Effector memory CD8-positive, alpha-beta T cell (primary cell): ENCODE data around the gene ATAD2B.

Source experiments
- ATAC-seq: fragments of 150-1000 bp; cut with Tn5 transposase; replicated peaks from 2 replicates; pipeline ENCODE4 v1.10.0; 2021; ENCODE audit warnings: mild to moderate bottlenecking, moderate library complexity
- DNase-seq, 3 experiments: peaks; one replicate each; pipeline ENCODE4 v3.0.0; 2021
- H3K27ac Mint-ChIP-seq, 2 donors: one replicate each; pipeline ENCODE4 v1.8.0; 2022; ENCODE audit warnings: mild to moderate bottlenecking in 2 of 2, mixed read lengths in 2 of 2, moderate library complexity in 2 of 2
- H3K27me3 Mint-ChIP-seq, 2 donors: one replicate each; pipeline ENCODE4 v1.8.0; 2022; ENCODE audit warnings: mixed read lengths in 2 of 2
- H3K36me3 Mint-ChIP-seq: one replicate; pipeline ENCODE4 v1.8.0; 2022; ENCODE audit warnings: mild to moderate bottlenecking, moderate library complexity, mixed read lengths; ENCODE audit not compliant: insufficient read depth
- H3K4me1 Mint-ChIP-seq, 2 donors: one replicate each; pipeline ENCODE4 v1.8.0; 2022; ENCODE audit warnings: low read depth in 2 of 2, mixed read lengths in 2 of 2
- H3K4me3 Mint-ChIP-seq, 2 donors: one replicate each; pipeline ENCODE4 v1.8.0; 2022; ENCODE audit warnings: mild to moderate bottlenecking in 2 of 2, mixed read lengths in 2 of 2, moderate library complexity in 2 of 2
- H3K9me3 Mint-ChIP-seq, 2 donors: one replicate each; pipeline ENCODE4 v1.8.0; 2022; ENCODE audit warnings: mixed read lengths in 2 of 2

ATAD2B gene

GRCh38 chr2:23720705-23721453, 206.0 kb downstream of the ATAD2B start:
- H3K9me3 Mint-ChIP-seq = peaks cover 6 to 20% of the 10 kb centered on the region in 2 donors
- peaks cover 12 to 15% of the 10 kb centered on the region in 2 donors for H3K4me1 Mint-ChIP-seq
- H3K27ac Mint-ChIP-seq = no peak overlapping the region
- no peak overlapping the region for H3K4me3 Mint-ChIP-seq
- H3K36me3 Mint-ChIP-seq = peaks cover 18% of the 10 kb centered on the region
- no peaks in the 10 kb centered on the region for H3K27me3 Mint-ChIP-seq
- ATAC-seq (no peak), DNase-seq (no peak)

- DNase-seq = no peak
- Mint-ChIP-seq H3K4me3 (no peak overlapping the region), H3K9me3 (peaks cover 6 to 20% of the 10 kb centered on the region in 2 donors), H3K36me3 (peaks cover 13% of the 10 kb centered on the region), H3K27me3 (no peaks in the 10 kb centered on the region), H3K27ac (no peak overlapping the region), H3K4me1 (peaks cover 12 to 15% of the 10 kb centered on the region in 2 donors)
- ATAC-seq = no peak
These were observed 207.2 kb downstream of the ATAD2B start for GRCh38 chr2:23719716-23720115.

GRCh38 chr2:23718931-23719700, 207.8 kb downstream of the ATAD2B start:
- no peak overlapping the region for H3K4me3 Mint-ChIP-seq
- ATAC-seq (no peak), DNase-seq (no peak)
- no peaks in the 10 kb centered on the region for H3K27me3 Mint-ChIP-seq
- H3K36me3 Mint-ChIP-seq = peaks cover 13% of the 10 kb centered on the region
- H3K4me1 Mint-ChIP-seq = peaks cover 12 to 15% of the 10 kb centered on the region in 2 donors
- no peak overlapping the region for H3K27ac Mint-ChIP-seq
- H3K9me3 Mint-ChIP-seq = peaks cover 6 to 20% of the 10 kb centered on the region in 2 donors

- ATAC-seq (no peak), DNase-seq (no peak)
- H3K4me3 Mint-ChIP-seq = no peak overlapping the region
- no peak overlapping the region for H3K27ac Mint-ChIP-seq
- peaks cover 0 to 10% of the 10 kb centered on the region in 2 donors for H3K4me1 Mint-ChIP-seq
- H3K9me3 Mint-ChIP-seq = no peaks in the 10 kb centered on the region
- H3K36me3 Mint-ChIP-seq = peaks cover 9% of the 10 kb centered on the region
- no peaks in the 10 kb centered on the region for H3K27me3 Mint-ChIP-seq
These were observed 213.6 kb downstream of the ATAD2B start for GRCh38 chr2:23713351-23713750.

GRCh38 chr2:23712756-23713151, 214.2 kb downstream of the ATAD2B start:
- ATAC-seq = no peak
- H3K27me3 Mint-ChIP-seq = no peaks in the 10 kb centered on the region
- H3K9me3 Mint-ChIP-seq = no peaks in the 10 kb centered on the region
- no peak overlapping the region for H3K27ac Mint-ChIP-seq
- H3K4me3 Mint-ChIP-seq = no peak overlapping the region
- no peak for DNase-seq
- peaks cover 9% of the 10 kb centered on the region for H3K36me3 Mint-ChIP-seq
- peaks cover 0 to 7% of the 10 kb centered on the region in 2 donors for H3K4me1 Mint-ChIP-seq

DNA sequence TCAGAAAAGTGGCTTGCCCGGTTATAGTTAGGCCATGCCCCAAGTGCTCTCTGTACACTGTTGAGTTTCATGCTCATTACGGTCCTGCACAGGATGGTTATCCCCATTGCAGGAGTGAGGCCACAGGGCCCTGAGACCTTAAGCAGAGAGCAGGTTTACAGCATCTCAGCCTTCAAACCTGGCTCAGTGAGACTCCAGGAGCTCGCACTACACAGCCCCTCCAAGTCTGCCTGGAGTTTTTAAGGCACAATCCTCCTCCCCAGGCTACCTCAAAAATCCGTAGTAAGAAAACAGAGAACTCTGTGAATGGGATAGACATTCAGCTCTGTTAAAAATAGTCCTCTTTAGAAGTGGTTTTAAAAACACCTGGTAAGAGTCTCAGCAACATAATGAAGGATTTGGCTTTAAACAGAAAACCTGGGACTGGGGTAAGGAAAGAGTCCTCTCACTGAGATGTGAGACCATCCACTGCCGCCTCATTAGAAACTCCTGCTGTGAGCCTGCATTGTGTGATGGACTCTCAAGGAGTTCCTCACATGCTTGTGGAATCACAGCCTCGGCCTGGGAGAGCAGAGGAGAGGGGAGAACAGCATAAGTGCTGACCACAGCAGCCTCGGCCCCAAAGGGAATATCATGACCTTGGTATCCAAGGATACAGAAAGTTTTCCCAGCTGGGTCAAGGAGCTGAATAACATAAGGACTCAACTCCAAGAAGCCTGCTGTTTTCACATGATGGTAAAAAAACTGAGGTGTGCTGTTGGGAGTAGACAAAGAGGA, 214.8 kb downstream of the ATAD2B start:
- DNase-seq (no peak), ATAC-seq (no peak)
- Mint-ChIP-seq H3K27ac (no peak overlapping the region), H3K36me3 (peaks cover 9% of the 10 kb centered on the region), H3K4me3 (no peak overlapping the region), H3K4me1 (peaks cover 0 to 5% of the 10 kb centered on the region in 2 donors), H3K27me3 (no peaks in the 10 kb centered on the region), H3K9me3 (no peaks in the 10 kb centered on the region)

DNA sequence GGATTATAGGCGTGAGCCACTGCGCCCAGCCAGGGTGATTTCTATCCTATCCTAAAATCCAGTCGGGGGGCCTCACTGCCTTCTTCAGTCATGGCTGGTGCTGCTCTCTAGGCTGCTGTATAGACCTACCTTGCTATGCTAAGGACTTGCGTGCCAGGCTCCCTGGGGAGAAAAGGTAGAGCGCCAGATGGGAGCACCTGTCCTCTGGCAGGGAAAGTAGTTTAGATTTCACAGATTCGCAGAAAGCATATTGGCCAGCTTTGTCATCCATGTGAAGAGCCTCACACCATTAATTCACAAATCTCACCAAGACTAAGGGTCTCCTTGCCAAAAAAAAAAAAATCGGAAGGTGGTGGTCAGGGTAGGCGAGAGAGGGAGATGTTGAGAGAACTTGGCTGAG, 217.6 kb downstream of the ATAD2B start:
- ATAC-seq = no peak
- no peaks in the 10 kb centered on the region for H3K4me1 Mint-ChIP-seq

DNA sequence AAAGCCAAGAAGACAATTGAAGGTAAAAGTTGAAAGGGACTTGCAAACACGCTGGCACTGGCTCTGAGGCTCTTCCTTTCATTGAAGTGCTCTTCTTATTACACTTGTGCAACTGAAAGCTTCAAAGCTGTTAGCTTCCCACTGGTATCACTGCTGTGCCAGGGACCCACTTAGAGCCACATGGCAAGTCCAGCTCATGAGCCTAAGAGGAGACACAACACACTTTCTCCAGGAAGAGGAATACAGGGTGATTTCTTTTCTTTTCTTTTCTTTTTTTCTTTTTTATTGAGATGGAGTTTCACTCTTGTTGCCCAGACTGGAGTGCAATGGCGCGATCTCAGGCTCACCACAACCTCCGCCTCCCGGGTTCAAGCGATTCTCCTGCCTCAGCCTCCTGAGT, 218.2 kb downstream of the ATAD2B start:
- Mint-ChIP-seq H3K27me3 (no peaks in the 10 kb centered on the region), H3K4me3 (no peak overlapping the region), H3K27ac (no peak overlapping the region), H3K9me3 (no peaks in the 10 kb centered on the region), H3K36me3 (peaks cover 13% of the 10 kb centered on the region), H3K4me1 (no peaks in the 10 kb centered on the region)
- ATAC-seq (no peak), DNase-seq (no peak)

More for the DNA sequence above, 217.6 kb downstream of the ATAD2B start:
- no peak for DNase-seq
- no peak overlapping the region for H3K27ac Mint-ChIP-seq
- peaks cover 13% of the 10 kb centered on the region for H3K36me3 Mint-ChIP-seq
- H3K9me3 Mint-ChIP-seq = no peaks in the 10 kb centered on the region
- no peak overlapping the region for H3K4me3 Mint-ChIP-seq
- no peaks in the 10 kb centered on the region for H3K27me3 Mint-ChIP-seq

- Mint-ChIP-seq H3K27ac (peak overlapping the region; percentile 0 to 63), H3K4me3 (no peak overlapping the region), H3K4me1 (no peaks in the 10 kb centered on the region), H3K27me3 (no peaks in the 10 kb centered on the region), H3K9me3 (no peaks in the 10 kb centered on the region), H3K36me3 (peaks cover 16% of the 10 kb centered on the region)
- ATAC-seq (no peak), DNase-seq (no peak)
These were observed 219.8 kb downstream of the ATAD2B start for GRCh38 chr2:23707096-23707495.

GRCh38 chr2:23706613-23707078, 220.3 kb downstream of the ATAD2B start:
- H3K4me3 Mint-ChIP-seq = no peak overlapping the region
- DNase-seq (no peak), ATAC-seq (no peak)
- H3K27ac Mint-ChIP-seq = peak overlapping the region in 1 of 2 donors; percentile 63
- no peaks in the 10 kb centered on the region for H3K9me3 Mint-ChIP-seq
- peaks cover 16% of the 10 kb centered on the region for H3K36me3 Mint-ChIP-seq
- H3K4me1 Mint-ChIP-seq = no peaks in the 10 kb centered on the region
- no peaks in the 10 kb centered on the region for H3K27me3 Mint-ChIP-seq

- no peaks in the 10 kb centered on the region for H3K4me1 Mint-ChIP-seq
- H3K27ac Mint-ChIP-seq = peak overlapping the region in 1 of 2 donors; percentile 20
- H3K9me3 Mint-ChIP-seq = no peaks in the 10 kb centered on the region
- DNase-seq = no peak
- no peak overlapping the region for H3K4me3 Mint-ChIP-seq
- no peaks in the 10 kb centered on the region for H3K27me3 Mint-ChIP-seq
- no peak for ATAC-seq
- H3K36me3 Mint-ChIP-seq = peaks cover 16% of the 10 kb centered on the region
These were observed 220.9 kb downstream of the ATAD2B start for GRCh38 chr2:23705771-23706612.

- H3K9me3 Mint-ChIP-seq = no peaks in the 10 kb centered on the region
- peaks cover 2 to 4% of the 10 kb centered on the region in 2 donors for H3K4me1 Mint-ChIP-seq
- H3K27me3 Mint-ChIP-seq = no peaks in the 10 kb centered on the region
- ATAC-seq (no peak), DNase-seq (no peak)
- H3K4me3 Mint-ChIP-seq = no peak overlapping the region
- peaks cover 7% of the 10 kb centered on the region for H3K36me3 Mint-ChIP-seq
- H3K27ac Mint-ChIP-seq = no peak overlapping the region
These were observed 223.1 kb downstream of the ATAD2B start for GRCh38 chr2:23703583-23704385.
